Panc1 (cell line): ENCODE results near the gene MOXD1. TPM values are rescaled to one million over a fixed set of nuclear protein-coding genes. Genes with fewer than 3 reads are reported as not detected.

Source experiments
- ATAC-seq: fragments of 200-7000 bp; cut with Tn5 transposase; 2 replicates; pipeline ENCODE4 v1.9.1; 2020; ENCODE audit warnings: mild to moderate bottlenecking, moderate library complexity
- BruUV-seq: library from RNA; stranded (reverse); fragments of 400-500 nt; replicated peaks from 2 replicates; lab custom pipeline; 2021; lab: Mats Ljungman, UMichigan
- CTCF ChIA-PET: fragments of 300-600 bp; sonication (Branson Sonifier 250); formaldehyde crosslinking; loops from one replicate; lab custom pipeline; 2022; ENCODE audit warnings: antibody characterized with exemption; lab: Charles Lee
- POLR2A ChIA-PET: fragments of 300-600 bp; sonication (Branson Sonifier 250); formaldehyde crosslinking; loops from one replicate; lab custom pipeline; 2022; ENCODE audit warnings: antibody characterized with exemption; lab: Charles Lee
- DNase-seq: peaks from one replicate; pipeline ENCODE4 v3.0.0-alpha.2; 2010; ENCODE audit warnings: low read depth, low spot score
- H3K27ac ChIP-seq: 2 replicates; pipeline ENCODE4 v1.5.1; 2011; ENCODE audit warnings: mild to moderate bottlenecking, low read length, inconsistent platforms
- H3K27me3 ChIP-seq: fragments of 200-500 bp; sonication (Bioruptor generic); 2 replicates; pipeline ENCODE4 v1.6.0; 2014; ENCODE audit warnings: low read length, inconsistent platforms; ENCODE audit not compliant: control insufficient read depth, insufficient read depth
- H3K36me3 ChIP-seq: fragments of 200-500 bp; sonication (Bioruptor generic); 2 replicates; pipeline ENCODE4 v1.5.1; 2014; ENCODE audit warnings: inconsistent platforms, mild to moderate bottlenecking, low read length, moderate library complexity; ENCODE audit not compliant: control insufficient read depth, insufficient read depth
- H3K4me1 ChIP-seq: 2 replicates; pipeline ENCODE4 v1.5.1; 2011; ENCODE audit warnings: inconsistent platforms, mild to moderate bottlenecking, low read length, moderate library complexity; ENCODE audit not compliant: control insufficient read depth, insufficient read depth
- H3K4me3 ChIP-seq, 2 experiments: 2 replicates each; pipeline ENCODE4 v1.5.1; 2011 to 2012; ENCODE audit warnings: low read depth in 2 of 2, low read length in 2 of 2, mild to moderate bottlenecking in 2 of 2, inconsistent platforms in 1 of 2, moderate library complexity in 1 of 2
- H3K9me3 ChIP-seq: fragments of 200-500 bp; sonication (Bioruptor generic); 2 replicates; pipeline ENCODE4 v1.5.1; 2014; ENCODE audit warnings: low read depth, mild to moderate bottlenecking, inconsistent platforms, low read length, moderate library complexity; ENCODE audit not compliant: control insufficient read depth, insufficient read depth
- CTCF ChIP-seq: fragments of 450-650 bp; IDR thresholded peaks from 2 replicates; pipeline ENCODE4 v1.5.1; 2017; ENCODE audit warnings: mild to moderate bottlenecking
- POLR2AphosphoS5 ChIP-seq: IDR thresholded peaks from 2 replicates; pipeline ENCODE4 v1.6.1; 2012; ENCODE audit warnings: mild to moderate bottlenecking, low read depth, low read length, moderate library complexity
- REST ChIP-seq, 2 experiments: IDR thresholded peaks; 2 replicates each; pipeline ENCODE4 v1.6.1; 2011 to 2012; ENCODE audit warnings: low read depth in 2 of 2, control low read depth in 1 of 2, low read length in 1 of 2, mild to moderate bottlenecking in 1 of 2, moderate library complexity in 1 of 2; ENCODE audit not compliant: insufficient read depth in 1 of 2
- SIN3A ChIP-seq: IDR thresholded peaks from 2 replicates; pipeline ENCODE4 v1.6.1; 2012; ENCODE audit warnings: low read depth, mild to moderate bottlenecking, low read length, moderate library complexity, borderline replicate concordance; ENCODE audit not compliant: insufficient read depth
- TCF7L2 ChIP-seq: IDR thresholded peaks from 2 replicates; pipeline ENCODE4 v1.6.1; 2011; ENCODE audit warnings: mild to moderate bottlenecking, low read depth, low read length, inconsistent platforms
- in situ Hi-C: cut with HindIII; loops from 2 replicates; pipeline ENCODE4 v1.10.0; 2016; ENCODE audit warnings: low sequenced_read_pairs, low pct_unique_long_range_greater_than_20kb
- intact Hi-C: fragments of 100-400 bp; cut with micrococcal nuclease; formaldehyde crosslinking; loops from one replicate; pipeline ENCODE4 v1.10.0; 2022; ENCODE audit not compliant: unreplicated experiment
- total RNA-seq: library from RNA; stranded (reverse); gene quantifications from one replicate; pipeline ENCODE4 v1.2.1, GENCODE V29; 2021; ENCODE audit not compliant: unreplicated experiment

MOXD1 gene
- total RNA-seq, 1 experiment from 2014 or later: 0.21 TPM

- ChIA-PET POLR2A (no interaction called here), CTCF (no interaction called here)
- in situ Hi-C loops: no loop called here
- no peak overlapping the region for H3K4me3 ChIP-seq
- intact Hi-C loops: no loop called here
- H3K9me3 ChIP-seq: no peaks in the 10 kb centered on the region
- H3K4me1 ChIP-seq: no peaks in the 10 kb centered on the region
- DNase-seq: no peak
- H3K36me3 ChIP-seq: no peaks in the 10 kb centered on the region
- no peak overlapping the region for H3K27ac ChIP-seq
- no peak for TF ChIP-seq TCF7L2
- no peak for TF ChIP-seq SIN3A
- TF ChIP-seq REST (IDR thresholded peaks at IDR 0.05; ENCODE audit: insufficient read depth in 1 of 2, low read depth in 2 of 2, low read length in 1 of 2): no peak
- ATAC-seq: no peak
- no TSS peak for BruUV-seq
- H3K27me3 ChIP-seq: no peaks in the 10 kb centered on the region
Measured at GRCh38 chr6:132330759-132331158, 70.5 kb downstream of the MOXD1 start.

DNA sequence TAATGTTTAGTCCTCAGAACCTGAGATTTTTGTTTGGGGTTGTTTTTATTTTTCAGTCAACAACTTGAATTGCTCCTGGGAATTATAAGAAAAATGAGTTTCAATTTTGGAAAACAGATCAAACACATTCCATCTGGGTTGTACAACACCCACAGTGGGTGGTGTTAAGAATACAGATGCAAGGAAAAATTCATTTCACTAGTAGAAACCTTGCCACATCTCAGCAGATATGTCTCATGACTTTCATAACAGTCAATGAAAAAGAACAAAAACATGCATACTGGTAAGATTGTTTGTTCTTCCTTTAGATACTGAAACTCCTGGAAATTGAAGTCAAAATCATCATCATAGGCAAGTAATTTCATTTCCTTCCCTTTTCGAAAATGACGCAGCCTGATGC is 78.9 kb downstream of the MOXD1 start:
- in situ Hi-C loops (no loop called here), intact Hi-C loops (no loop called here)
- Histone ChIP-seq H3K4me1 (no peaks in the 10 kb centered on the region), H3K36me3 (no peaks in the 10 kb centered on the region), H3K4me3 (no peak overlapping the region), H3K27me3 (no peaks in the 10 kb centered on the region), H3K9me3 (no peaks in the 10 kb centered on the region), H3K27ac (no peak overlapping the region)
- POLR2A ChIA-PET: no interaction called here
- ATAC-seq (no peak), DNase-seq (no peak)
- BruUV-seq: no TSS peak
- CTCF ChIA-PET: no interaction called here
- TF ChIP-seq POLR2AphosphoS5 (no peak), CTCF (no peak), REST (IDR thresholded peaks at IDR 0.05; ENCODE audit: insufficient read depth in 1 of 2, low read depth in 2 of 2, low read length in 1 of 2) (no peak), SIN3A (no peak), TCF7L2 (no peak)
